Lung (tissue), 12 donors: ENCODE results near the gene SNRPD2. TPM values are rescaled to one million over a fixed set of nuclear protein-coding genes. Genes with fewer than 3 reads are reported as not detected.

ENCODE experiments used
- ATAC-seq: fragments of 200-7000 bp; cut with Tn5 transposase; one replicate; pipeline ENCODE4 v1.9.1; 2020; ENCODE audit warnings: moderate number of reproducible peaks; ENCODE audit not compliant: insufficient read depth, low FRiP score
- DNase-seq, 3 donors: peaks; one replicate each; pipeline ENCODE4 v3.0.0-alpha.2; 2013 to 2017
- H3K27ac ChIP-seq, 2 donors: one replicate each; pipeline ENCODE4 v1.5.1; 2013; ENCODE audit warnings: mild to moderate bottlenecking in 2 of 2, moderate library complexity in 2 of 2, control low read depth in 1 of 2, inconsistent platforms in 1 of 2, low read depth in 1 of 2, low read length in 1 of 2
- H3K27me3 ChIP-seq, 3 donors: one replicate each; pipeline ENCODE4 v1.5.1; 2013; ENCODE audit warnings: low read length in 2 of 3; ENCODE audit not compliant: control insufficient read depth in 3 of 3, insufficient read depth in 3 of 3
- H3K36me3 ChIP-seq, 4 donors: one replicate each; pipeline ENCODE4 v1.5.1; 2013; ENCODE audit warnings: low read length in 4 of 4, mild to moderate bottlenecking in 1 of 4, moderate library complexity in 1 of 4; ENCODE audit not compliant: control insufficient read depth in 4 of 4, insufficient read depth in 4 of 4
- H3K4me1 ChIP-seq, 5 donors: one replicate each; pipeline ENCODE4 v1.5.1; 2013; ENCODE audit warnings: low read length in 5 of 5, mild to moderate bottlenecking in 2 of 5, moderate library complexity in 1 of 5; ENCODE audit not compliant: control insufficient read depth in 5 of 5, insufficient read depth in 5 of 5
- H3K4me3 ChIP-seq: one replicate; pipeline ENCODE4 v1.5.1; 2013; ENCODE audit warnings: mild to moderate bottlenecking, control low read depth, moderate library complexity
- H3K9ac ChIP-seq, 2 donors: one replicate each; pipeline ENCODE4 v1.5.1; 2013; ENCODE audit warnings: low read length in 2 of 2, control low read depth in 1 of 2; ENCODE audit not compliant: insufficient read depth in 1 of 2
- H3K9me3 ChIP-seq, 4 donors: one replicate each; pipeline ENCODE4 v1.5.1; 2013; ENCODE audit warnings: low read length in 3 of 4, mild to moderate bottlenecking in 1 of 4, moderate library complexity in 1 of 4; ENCODE audit not compliant: control insufficient read depth in 4 of 4, insufficient read depth in 3 of 4
- CTCF ChIP-seq: IDR thresholded peaks from 2 replicates; pipeline ENCODE4 v1.5.1; 2012; ENCODE audit warnings: mild to moderate bottlenecking; ENCODE audit errors: control extremely low read depth, extremely low read depth
- WGBS, 2 donors: extraction: QIAGEN DNeasy Blood & Tissue Kit; methylation state at CpG; one replicate each; pipeline ENCODE4 v1.1.7; 2013; 5-methylcytosine and 5-hydroxymethylcytosine counted together
- polyA plus RNA-seq, 2 donors: library from polyadenylated mRNA; stranded (reverse); fragments of 200-250 nt; gene quantifications; one replicate each; pipeline ENCODE4 v1.2.1, GENCODE V29; 2013
- total RNA-seq, 2 donors: library from RNA; depleted of rRNA in 1 of 2; stranded (reverse); fragments of >200 nt in 1 of 2; gene quantifications; one replicate each; pipeline ENCODE4 v1.2.1, GENCODE V29; 2014 to 2021
- donor health status: control.
- donor health status: control.
- donor health status: Bipolar disorder and iron deficiency.
- donor health status: healthy.
- donor health status: DM: yes; HTN: yes; CAD: no.

SNRPD2 gene
- total and polyA plus RNA-seq, 4 donors = 151 to 410 (median 337) TPM

GRCh38 chr19:45657520-45658167 is 34.1 kb downstream of the SNRPD2 start:
- Histone ChIP-seq H3K36me3 (no peaks in the 10 kb centered on the region), H3K9me3 (no peaks in the 10 kb centered on the region), H3K27ac (no peak overlapping the region), H3K9ac (peak overlapping the region in 1 of 2 donors; percentile 11), H3K27me3 (no peaks in the 10 kb centered on the region), H3K4me1 (no peaks in the 10 kb centered on the region), H3K4me3 (no peak overlapping the region)
- DNase-seq = peak; percentile 49 to 65 (median 62)
- no peak for ATAC-seq
- WGBS, 2 donors = 41 to 56% methylated on average over 14 of the region's 14 CpGs
- TF ChIP-seq CTCF = no peak

- Histone ChIP-seq H3K4me1 (no peaks in the 10 kb centered on the region), H3K9ac (no peak overlapping the region), H3K4me3 (no peak overlapping the region), H3K27ac (no peak overlapping the region), H3K27me3 (no peaks in the 10 kb centered on the region), H3K36me3 (no peaks in the 10 kb centered on the region), H3K9me3 (no peaks in the 10 kb centered on the region)
- DNase-seq (no peak), ATAC-seq (no peak)
- 74 to 94% methylated on average over 3 of the region's 3 CpGs for WGBS, 2 donors
- TF ChIP-seq CTCF = no peak
Observed at GRCh38 chr19:45655073-45655472, 36.7 kb downstream of the SNRPD2 start.

GRCh38 chr19:45653634-45654033 is 38.1 kb downstream of the SNRPD2 start:
- DNase-seq (no peak), ATAC-seq (no peak)
- 61 to 70% methylated on average over 5 of the region's 5 CpGs for WGBS, 2 donors
- Histone ChIP-seq H3K36me3 (no peaks in the 10 kb centered on the region), H3K4me1 (no peaks in the 10 kb centered on the region), H3K9ac (no peak overlapping the region), H3K27ac (no peak overlapping the region), H3K27me3 (no peaks in the 10 kb centered on the region), H3K4me3 (no peak overlapping the region), H3K9me3 (no peaks in the 10 kb centered on the region)
- no peak for TF ChIP-seq CTCF

- ATAC-seq (no peak), DNase-seq (no peak)
- Histone ChIP-seq H3K27me3 (peaks cover 0 to 9% (median 0%) of the 10 kb centered on the region in 3 donors), H3K9me3 (no peaks in the 10 kb centered on the region), H3K36me3 (no peaks in the 10 kb centered on the region), H3K27ac (no peak overlapping the region), H3K4me1 (peaks cover 0 to 5% (median 0%) of the 10 kb centered on the region in 5 donors), H3K9ac (no peak overlapping the region), H3K4me3 (no peak overlapping the region)
- WGBS, 2 donors = 54 to 61% methylated on average over 3 of the region's 3 CpGs
- no peak for TF ChIP-seq CTCF
Observed at GRCh38 chr19:45650722-45651121, 41.0 kb downstream of the SNRPD2 start.
